HG02970 (cell line): ENCODE data around the gene SLC7A10.
"Not testable (repeated sequence)": the region's sequence is repeated elsewhere in the genome, so short reads cannot be mapped to it uniquely, and the experiment has no call there.

Source experiments
- ATAC-seq: cut with Tn5 transposase; IDR thresholded peaks from one replicate; pipeline ENCODE4 v1.9.1; 2021; ENCODE audit warnings: mild to moderate bottlenecking, moderate library complexity, moderate number of reproducible peaks; ENCODE audit not compliant: unreplicated experiment, low FRiP score

Gene SLC7A10

DNA sequence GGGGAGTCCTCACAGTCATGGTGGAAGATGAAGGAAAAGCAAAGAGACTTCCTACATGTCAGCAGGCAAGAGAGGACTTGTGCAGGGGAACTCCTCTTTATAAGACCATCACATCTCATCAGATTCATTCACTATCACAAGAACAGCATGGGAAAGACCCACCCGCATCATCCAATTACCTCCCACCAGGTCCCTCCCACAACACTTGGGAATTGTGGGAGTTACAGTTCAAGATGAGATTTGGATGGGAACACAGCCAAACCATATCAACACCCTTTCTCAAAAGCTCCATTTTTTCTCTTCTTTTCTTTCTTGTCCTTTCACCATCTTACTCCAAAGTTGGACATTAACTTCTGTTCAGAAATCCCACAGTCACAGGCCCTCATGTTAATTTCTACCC, 36.2 kb downstream of the SLC7A10 start:
- ATAC-seq = no peak

DNA sequence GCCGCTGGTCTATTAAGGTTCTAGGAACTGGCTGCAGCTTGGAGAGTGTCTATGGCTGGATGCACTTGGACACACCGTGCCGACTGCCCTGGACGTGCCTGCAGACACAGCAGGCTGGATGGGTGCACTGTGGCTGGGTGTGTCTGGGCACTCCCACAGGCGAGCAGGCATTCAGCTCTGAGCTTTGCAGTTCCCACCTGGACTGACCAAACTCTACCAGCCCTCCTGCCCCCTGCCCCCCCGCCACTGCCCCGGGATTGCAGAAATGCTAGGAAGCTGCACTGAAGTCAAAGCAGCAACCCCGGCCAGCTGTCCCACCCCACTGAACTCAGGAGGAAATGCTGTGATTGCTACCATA, 38.5 kb downstream of the SLC7A10 start:
- no peak for ATAC-seq

DNA sequence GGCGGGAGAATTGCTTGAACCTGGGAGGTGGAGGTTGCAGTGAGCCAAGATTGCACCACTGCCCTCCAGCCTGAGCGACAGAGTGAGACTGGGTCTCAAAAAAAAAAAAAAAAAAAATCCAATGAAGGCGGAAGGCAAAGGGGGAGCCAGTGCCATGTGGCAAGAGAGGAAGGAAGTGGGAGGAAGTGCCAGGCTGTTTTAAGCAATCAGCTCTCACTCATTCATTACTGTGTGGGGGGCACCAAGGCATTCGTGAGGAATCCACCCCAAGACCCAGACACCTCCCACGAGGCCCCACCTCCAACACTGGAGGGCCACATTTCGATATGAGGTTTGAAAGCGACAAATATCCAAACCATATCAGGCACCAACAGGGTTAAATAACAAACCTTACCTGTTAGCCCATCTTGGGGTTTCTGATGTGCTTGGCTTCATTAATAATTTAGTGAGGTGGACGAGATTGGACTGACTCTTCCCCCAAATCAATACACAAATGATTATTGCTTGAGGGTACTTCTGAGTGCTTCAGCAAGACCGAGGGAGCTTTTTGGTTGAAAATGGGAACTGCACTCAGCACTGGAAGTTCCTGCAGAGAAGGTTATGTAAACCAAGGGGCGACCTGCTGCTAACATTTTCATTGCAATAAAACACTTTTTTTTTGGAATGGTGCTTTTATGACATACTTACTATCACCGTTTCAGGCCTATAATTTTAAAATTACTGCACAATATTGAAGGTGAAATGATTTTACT, 39.0 kb downstream of the SLC7A10 start:
- ATAC-seq = no peak

DNA sequence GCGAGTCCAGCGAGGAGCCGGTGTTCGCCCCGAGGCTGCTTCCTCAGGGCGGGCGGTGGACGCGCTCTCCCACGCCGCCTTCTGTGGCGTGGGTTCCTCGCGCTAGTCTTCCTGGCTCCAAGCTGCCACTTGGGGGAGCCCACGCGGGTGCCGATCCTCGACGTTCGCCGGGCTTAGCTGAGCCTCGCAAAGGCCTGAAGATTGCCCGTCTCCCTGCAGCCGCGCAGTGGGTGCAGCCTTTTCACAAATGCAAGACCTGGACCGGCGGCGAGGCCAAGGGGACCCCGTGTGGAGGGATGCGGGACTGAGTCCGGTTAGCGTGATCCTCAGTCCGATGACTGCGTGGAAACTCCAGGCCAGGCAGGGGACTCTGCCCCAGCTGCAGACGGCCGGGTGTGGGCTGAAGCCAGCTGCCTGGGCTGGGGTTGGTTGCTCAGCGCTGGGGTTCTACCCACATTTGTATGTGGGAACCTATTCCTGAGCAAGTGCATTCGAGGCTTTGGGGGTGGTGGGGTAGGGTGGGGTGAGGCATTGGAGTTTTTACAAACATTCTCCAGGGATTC, 48.2 kb downstream of the SLC7A10 start:
- no peak for ATAC-seq

GRCh38 chr19:33176670-33177416, 48.8 kb downstream of the SLC7A10 start:
- ATAC-seq = peak; percentile 83

- ATAC-seq = no peak
Measured at GRCh38 chr19:33175886-33176669, 49.6 kb downstream of the SLC7A10 start.

- ATAC-seq = no peak
Measured at GRCh38 chr19:33175156-33175782, 50.4 kb downstream of the SLC7A10 start.

DNA sequence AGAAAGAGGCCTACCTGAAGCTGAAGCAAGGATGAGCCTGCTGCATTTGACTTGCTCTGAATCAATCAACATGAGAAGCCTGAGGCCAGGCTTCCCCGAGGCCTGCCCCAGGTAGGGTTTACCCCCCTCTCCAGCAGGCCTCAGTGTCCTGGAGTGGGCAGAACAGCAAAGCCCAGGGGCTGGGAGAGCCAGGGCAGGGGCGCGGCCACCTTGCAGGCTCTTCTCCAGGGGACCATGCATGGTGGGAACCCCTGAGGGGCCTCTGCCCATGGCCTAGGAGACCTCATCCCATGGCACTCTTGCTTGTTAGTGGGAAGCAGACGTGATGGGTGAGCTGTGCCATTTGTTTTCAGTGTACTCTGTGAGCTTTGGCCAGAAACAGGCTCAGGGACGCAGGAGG, 51.5 kb downstream of the SLC7A10 start:
- ATAC-seq = no peak

DNA sequence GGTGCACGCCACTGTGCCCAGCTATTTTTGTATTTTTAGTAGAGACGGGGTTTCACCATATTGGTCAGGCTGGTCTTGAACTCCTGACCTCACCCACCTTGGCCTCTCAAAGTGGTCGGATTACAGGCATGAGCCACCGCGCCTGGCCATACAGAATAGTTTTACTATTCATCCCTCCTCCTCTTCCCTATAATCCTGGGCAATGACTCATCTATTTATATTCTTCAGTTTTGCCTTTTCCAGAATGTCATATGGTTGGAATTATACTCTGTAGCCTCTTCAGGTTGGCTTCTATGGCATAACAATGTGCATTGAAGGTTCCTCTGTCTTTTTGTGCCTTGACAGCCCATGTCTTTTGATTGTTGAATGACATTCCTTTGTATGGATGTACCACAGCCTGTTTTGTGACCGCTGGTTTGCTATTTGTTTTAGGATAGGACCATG, 53.7 kb downstream of the SLC7A10 start:
- ATAC-seq = no peak

DNA sequence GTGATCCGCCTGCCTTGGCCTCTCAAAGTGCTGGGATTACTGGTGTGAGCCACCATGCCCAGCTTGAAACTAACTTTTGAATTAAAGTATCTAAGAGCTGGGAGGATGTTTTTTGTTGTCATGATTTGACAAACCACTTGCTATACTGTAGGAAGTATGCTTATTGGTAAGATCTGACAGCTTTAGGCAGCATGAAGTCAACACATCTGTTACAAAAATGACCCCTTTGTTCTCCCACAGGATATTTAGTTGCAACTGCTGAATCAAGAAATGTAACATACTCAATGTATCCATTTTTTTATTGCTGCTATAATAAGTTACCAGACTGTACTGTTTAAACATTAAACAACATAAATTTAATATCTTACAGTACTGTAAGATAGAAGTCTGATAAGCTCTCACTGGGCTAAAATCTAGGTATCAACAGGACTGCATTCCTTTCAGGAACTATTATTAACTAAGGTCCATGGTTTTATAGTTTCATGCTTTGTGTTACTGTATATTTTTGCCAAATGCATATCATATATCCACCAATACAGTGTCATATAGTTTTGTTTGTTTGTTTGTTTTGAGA, 54.3 kb downstream of the SLC7A10 start:
- no peak for ATAC-seq

- ATAC-seq = no peak
Measured at GRCh38 chr19:33168528-33168927, 57.1 kb downstream of the SLC7A10 start.

- no peak for ATAC-seq
Measured at GRCh38 chr19:33167438-33167837, 58.2 kb downstream of the SLC7A10 start.

- not testable (repeated sequence) for ATAC-seq
Measured at GRCh38 chr19:33166037-33166436, 59.6 kb downstream of the SLC7A10 start.

DNA sequence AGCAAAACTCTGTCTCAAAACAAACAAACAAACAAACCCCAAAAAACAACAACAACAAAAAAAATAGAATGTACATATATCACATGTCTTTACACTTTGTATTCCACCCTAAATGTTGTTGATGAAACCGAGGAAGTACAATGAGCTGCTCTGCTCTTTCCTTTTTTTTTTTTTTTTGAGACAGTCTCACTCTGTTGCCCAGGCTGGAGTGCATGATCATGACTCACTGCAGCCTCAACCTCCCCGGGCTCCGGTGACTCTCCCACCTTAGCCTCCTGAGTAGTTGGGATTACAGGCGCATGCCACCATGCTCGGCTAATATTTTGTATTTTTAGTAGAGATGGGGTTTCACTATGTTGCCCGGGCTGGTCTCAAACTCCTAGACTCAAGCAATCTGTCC, 62.2 kb downstream of the SLC7A10 start:
- no peak for ATAC-seq

DNA sequence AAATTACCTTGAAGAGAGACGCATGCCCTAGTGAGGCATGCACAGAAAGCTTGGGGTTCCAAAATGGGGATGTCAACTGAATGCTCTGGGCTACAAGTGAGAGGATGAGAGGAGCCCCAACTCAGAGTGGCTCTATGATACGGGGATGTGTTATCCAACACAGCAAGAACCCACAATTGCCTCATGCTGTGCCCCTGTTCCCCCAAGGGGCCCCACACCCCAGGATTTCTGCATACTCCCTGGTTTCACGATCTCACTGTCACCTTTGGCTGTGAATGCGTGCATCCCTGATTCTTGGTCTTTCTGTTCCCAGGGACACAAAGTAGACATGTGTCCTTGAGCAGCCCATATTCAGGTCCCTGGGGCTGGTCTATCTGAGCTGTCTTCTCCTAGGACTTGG, 64.4 kb downstream of the SLC7A10 start:
- ATAC-seq = no peak

GRCh38 chr19:33159893-33160292, 65.8 kb downstream of the SLC7A10 start:
- no peak for ATAC-seq

GRCh38 chr19:33159149-33159548, 66.5 kb downstream of the SLC7A10 start:
- ATAC-seq = no peak
